H9 (cell line): Measurements from ENCODE around the gene PGPEP1. TPM values are rescaled to one million over a fixed set of nuclear protein-coding genes. Genes with fewer than 3 reads are reported as not detected.

ENCODE experiments used
- DNase-seq: peaks from one replicate; pipeline ENCODE4 v3.0.0-alpha.2; 2017
- H2AFZ ChIP-seq: one replicate; pipeline ENCODE4 v1.6.1; 2013; ENCODE audit warnings: mild to moderate bottlenecking, low read length, control low read depth, moderate library complexity
- H2AK5ac ChIP-seq: 2 replicates; pipeline ENCODE4 v1.6.1; 2013; ENCODE audit warnings: low read length, control low read depth, mixed read lengths; ENCODE audit not compliant: insufficient read length
- H2BK120ac ChIP-seq: one replicate; pipeline ENCODE4 v1.6.1; 2013; ENCODE audit warnings: low read depth, mild to moderate bottlenecking, low read length, control low read depth, inconsistent platforms; ENCODE audit not compliant: poor library complexity, severe bottlenecking
- H2BK12ac ChIP-seq: 2 replicates; pipeline ENCODE4 v1.6.1; 2013; ENCODE audit warnings: low read length, control low read depth, mixed read lengths, low read depth; ENCODE audit not compliant: insufficient read length
- H2BK15ac ChIP-seq: 2 replicates; pipeline ENCODE4 v1.6.1; 2013; ENCODE audit warnings: low read depth, low read length, control low read depth
- H2BK20ac ChIP-seq: one replicate; pipeline ENCODE4 v1.6.1; 2013; ENCODE audit warnings: low read depth, mild to moderate bottlenecking, low read length, control low read depth, inconsistent platforms; ENCODE audit not compliant: poor library complexity, severe bottlenecking
- H2BK5ac ChIP-seq: 2 replicates; pipeline ENCODE4 v1.6.1; 2013; ENCODE audit warnings: low read length, control low read depth, mixed read lengths; ENCODE audit not compliant: insufficient read length
- H3K14ac ChIP-seq: 2 replicates; pipeline ENCODE4 v1.6.1; 2013; ENCODE audit warnings: low read length, control low read depth; ENCODE audit not compliant: insufficient read depth
- H3K18ac ChIP-seq: 2 replicates; pipeline ENCODE4 v1.6.1; 2013; ENCODE audit warnings: low read depth, mild to moderate bottlenecking, mixed read lengths, low read length, control low read depth; ENCODE audit not compliant: insufficient read length
- H3K23ac ChIP-seq: 2 replicates; pipeline ENCODE4 v1.6.1; 2013; ENCODE audit warnings: low read length, control low read depth, mixed read lengths, low read depth; ENCODE audit not compliant: insufficient read length
- H3K23me2 ChIP-seq: 2 replicates; pipeline ENCODE4 v1.6.1; 2013; ENCODE audit warnings: low read depth, mild to moderate bottlenecking, mixed read lengths, low read length, control low read depth; ENCODE audit not compliant: insufficient read length, poor library complexity, severe bottlenecking
- H3K27ac ChIP-seq: 2 replicates; pipeline ENCODE4 v1.5.1; 2013; ENCODE audit warnings: low read length, control low read depth, mixed read lengths, low read depth; ENCODE audit not compliant: insufficient read length
- H3K27me3 ChIP-seq: 2 replicates; pipeline ENCODE4 v1.6.1; 2013; ENCODE audit warnings: low read length, control low read depth, inconsistent platforms; ENCODE audit not compliant: insufficient read depth
- H3K4ac ChIP-seq: 2 replicates; pipeline ENCODE4 v1.6.1; 2013; ENCODE audit warnings: low read depth, mild to moderate bottlenecking, control low read depth, inconsistent platforms, low read length, moderate library complexity
- H3K4me1 ChIP-seq: 2 replicates; pipeline ENCODE4 v1.6.1; 2013; ENCODE audit warnings: low read length, control low read depth, inconsistent platforms; ENCODE audit not compliant: insufficient read depth
- H3K4me2 ChIP-seq: 2 replicates; pipeline ENCODE4 v1.6.1; 2013; ENCODE audit warnings: low read length, control low read depth, mixed read lengths; ENCODE audit not compliant: insufficient read length, insufficient read depth
- H3K56ac ChIP-seq: 2 replicates; pipeline ENCODE4 v1.6.1; 2013; ENCODE audit warnings: low read depth, mild to moderate bottlenecking, mixed read lengths, low read length, control low read depth; ENCODE audit not compliant: insufficient read length
- H3K79me1 ChIP-seq: 2 replicates; pipeline ENCODE4 v1.6.1; 2013; ENCODE audit warnings: low read depth, mild to moderate bottlenecking, moderate library complexity, low read length, control low read depth, inconsistent platforms; ENCODE audit not compliant: insufficient read depth, poor library complexity, severe bottlenecking
- H3K79me2 ChIP-seq: 2 replicates; pipeline ENCODE4 v1.6.1; 2013; ENCODE audit warnings: low read length, control low read depth, inconsistent platforms; ENCODE audit not compliant: insufficient read depth
- H3K9ac ChIP-seq: 2 replicates; pipeline ENCODE4 v1.6.1; 2013; ENCODE audit warnings: low read length, control low read depth, mixed read lengths; ENCODE audit not compliant: insufficient read length; ENCODE audit errors: extremely low read depth
- H3K9me3 ChIP-seq: one replicate; pipeline ENCODE4 v1.6.1; 2013; ENCODE audit warnings: low read depth, low read length, inconsistent platforms; ENCODE audit not compliant: control insufficient read depth
- H3T11ph ChIP-seq: one replicate; pipeline ENCODE4 v1.6.1; 2013; ENCODE audit warnings: mild to moderate bottlenecking, low read length, control low read depth, inconsistent platforms
- H4K20me1 ChIP-seq: one replicate; pipeline ENCODE4 v1.6.1; 2013; ENCODE audit not compliant: control insufficient read depth, insufficient read length, insufficient read depth
- H4K5ac ChIP-seq: 2 replicates; pipeline ENCODE4 v1.6.1; 2013; ENCODE audit warnings: low read depth, mild to moderate bottlenecking, mixed read lengths, low read length, control low read depth; ENCODE audit not compliant: insufficient read length
- H4K8ac ChIP-seq: replicated peaks from 2 replicates; pipeline ENCODE4 v1.6.1; 2013; ENCODE audit warnings: low read length, control low read depth, mixed read lengths, low read depth; ENCODE audit not compliant: insufficient read length
- H4K91ac ChIP-seq: 2 replicates; pipeline ENCODE4 v1.6.1; 2013; ENCODE audit warnings: low read depth, mild to moderate bottlenecking, moderate library complexity, mixed read lengths, low read length, control low read depth; ENCODE audit not compliant: insufficient read length
- H3K27ac Mint-ChIP-seq, 3 experiments: 2 replicates in 2 of 3; 3 replicates in 1 of 3; pipeline ENCODE4 v1.8.0; 2020 to 2021; ENCODE audit warnings: mixed read lengths in 3 of 3, mild to moderate bottlenecking in 1 of 3, moderate library complexity in 1 of 3
- H3K27me3 Mint-ChIP-seq: 2 replicates; pipeline ENCODE4 v1.8.0; 2021; ENCODE audit warnings: low read depth, mild to moderate bottlenecking, moderate library complexity, mixed read lengths
- H3K36me3 Mint-ChIP-seq, 3 experiments: 2 replicates in 2 of 3; 3 replicates in 1 of 3; pipeline ENCODE4 v1.8.0; 2020 to 2021; ENCODE audit warnings: low read depth in 3 of 3, mixed read lengths in 3 of 3; ENCODE audit not compliant: insufficient read depth in 1 of 3
- H3K4me1 Mint-ChIP-seq, 2 experiments: 2 replicates each; pipeline ENCODE4 v1.8.0; 2020; ENCODE audit warnings: mixed read lengths in 2 of 2
- H3K4me3 Mint-ChIP-seq, 2 experiments: 2 replicates in 1 of 2; 3 replicates in 1 of 2; pipeline ENCODE4 v1.8.0; 2020 to 2021; ENCODE audit warnings: mild to moderate bottlenecking in 2 of 2, mixed read lengths in 2 of 2, moderate library complexity in 1 of 2
- H3K9me3 Mint-ChIP-seq, 2 experiments: 2 replicates in 1 of 2; 3 replicates in 1 of 2; pipeline ENCODE4 v1.8.0; 2020; ENCODE audit warnings: mild to moderate bottlenecking in 2 of 2, mixed read lengths in 2 of 2, moderate library complexity in 1 of 2
- CTCF ChIP-seq: fragments of 200-600 bp; sonication (generic); conservative IDR thresholded peaks from 3 replicates; pipeline ENCODE4 v1.8.0; 2021; ENCODE audit warnings: antibody characterized with exemption, mild to moderate bottlenecking
- WGBS: extraction: QIAGEN DNeasy Blood & Tissue Kit; methylation state at CpG from one replicate; pipeline ENCODE4 v1.1.7; 2013; ENCODE audit warnings: missing lambda C conversion rate, low lambda C conversion rate, mixed read lengths; ENCODE audit not compliant: insufficient read length; ENCODE audit errors: extremely low coverage; 5-methylcytosine and 5-hydroxymethylcytosine counted together
- total RNA-seq: library from RNA; stranded (reverse); gene quantifications from 2 replicates; pipeline ENCODE4 v1.2.1, GENCODE V29; 2021

The PGPEP1 gene
- total RNA-seq, 1 experiment from 2014 or later = 64.8 TPM

GRCh38 chr19:18418483-18419194, 78.2 kb downstream of the PGPEP1 start:
- Mint-ChIP-seq H3K4me3 (peak overlapping the region; percentile 53 to 78), H3K36me3 (peaks cover 0 to 5% (median 0%) of the 10 kb centered on the region in 3 experiments; a peak in 1 of 7 replicates), H3K27ac (no peak overlapping the region), H3K27me3 (peaks cover 59% of the 10 kb centered on the region), H3K9me3 (no peaks in the 10 kb centered on the region; a peak in 2 of 5 replicates), H3K4me1 (peaks cover 33 to 61% of the 10 kb centered on the region in 2 experiments)
- no CpG with 5 or more reads among the region's 39 CpGs for WGBS
- Histone ChIP-seq H3K18ac (no peak overlapping the region), H2BK15ac (no peak overlapping the region), H3K23ac (no peak overlapping the region), H3K9ac (no peak overlapping the region), H3K4ac (no peak overlapping the region), H3K4me2 (peak overlapping the region; percentile 25), H3K79me2 (no peaks in the 10 kb centered on the region), H4K8ac (no peak overlapping the region), H2AK5ac (no peak overlapping the region), H3T11ph (no peak overlapping the region), H2BK5ac (no peak overlapping the region), H2BK12ac (no peak overlapping the region), H3K4me1 (peaks cover 4% of the 10 kb centered on the region; the same call in 1 of the 2 replicates), H3K27me3 (no peaks in the 10 kb centered on the region; the same call in 1 of the 2 replicates), H3K9me3 (no peaks in the 10 kb centered on the region), H3K14ac (no peak overlapping the region), H4K5ac (no peak overlapping the region), H3K79me1 (no peaks in the 10 kb centered on the region), H3K23me2 (peaks cover 14% of the 10 kb centered on the region), H4K91ac (no peak overlapping the region), H2BK20ac (no peak overlapping the region), H3K27ac (no peak overlapping the region), H4K20me1 (no peaks in the 10 kb centered on the region), H3K56ac (no peak overlapping the region), H2AFZ (no peak overlapping the region), H2BK120ac (no peak overlapping the region)
- no peak for DNase-seq
- TF ChIP-seq CTCF = no peak
